Measurements from ENCODE around the gene PAK5.

Gene PAK5

GRCh38 chr20:9838378-9839295 lies at the start of gene PAK5:
PAK5 (minus strand) TSS chr20:9839076; CDS start chr20:9644328, 194,748 bp downstream.
- FAIRE-seq: no peak

- FAIRE-seq: no peak
These were observed 48.8 kb upstream of the PAK5 start for GRCh38 chr20:9887706-9888105.

GRCh38 chr20:9886227-9886626 lies 47.4 kb upstream of the PAK5 start:
- FAIRE-seq: no peak

GRCh38 chr20:9884666-9885065 lies 45.8 kb upstream of the PAK5 start:
- no peak for FAIRE-seq

GRCh38 chr20:9884061-9884460 lies 45.2 kb upstream of the PAK5 start:
- peak; percentile 27 for FAIRE-seq

- FAIRE-seq: no peak
These were observed 39.1 kb upstream of the PAK5 start for GRCh38 chr20:9877932-9878495.

- FAIRE-seq: no peak
These were observed 28.5 kb upstream of the PAK5 start for GRCh38 chr20:9867196-9867980.

GRCh38 chr20:9852566-9852965 lies 13.7 kb upstream of the PAK5 start:
- FAIRE-seq: no peak

GRCh38 chr20:9839626-9840025 lies 750 bp upstream of the PAK5 start:
- no peak for FAIRE-seq

GRCh38 chr20:9838035-9838377 lies 870 bp downstream of the PAK5 start:
- no peak for FAIRE-seq

GRCh38 chr20:9837634-9838033 lies 1.2 kb downstream of the PAK5 start:
- no peak for FAIRE-seq

GRCh38 chr20:9835302-9835701 lies 3.6 kb downstream of the PAK5 start:
- FAIRE-seq: no peak

- FAIRE-seq: no peak
These were observed 7.8 kb downstream of the PAK5 start for GRCh38 chr20:9831032-9831431.

GRCh38 chr20:9829835-9830234 lies 9.0 kb downstream of the PAK5 start:
- FAIRE-seq: no peak

- no peak for FAIRE-seq
These were observed 21.2 kb downstream of the PAK5 start for GRCh38 chr20:9817654-9818053.

- FAIRE-seq: no peak
These were observed 23.2 kb downstream of the PAK5 start for GRCh38 chr20:9815632-9816031.

GRCh38 chr20:9810738-9811137 lies 28.1 kb downstream of the PAK5 start:
- no peak for FAIRE-seq

- no peak for FAIRE-seq
These were observed 29.6 kb downstream of the PAK5 start for GRCh38 chr20:9809271-9809670.

- no peak for FAIRE-seq
These were observed 30.7 kb downstream of the PAK5 start for GRCh38 chr20:9808166-9808565.

- no peak for FAIRE-seq
These were observed 31.7 kb downstream of the PAK5 start for GRCh38 chr20:9807136-9807535.

- FAIRE-seq: peak; percentile 76
These were observed 38.5 kb downstream of the PAK5 start for GRCh38 chr20:9800421-9800820.

GRCh38 chr20:9794831-9795230 lies 44.0 kb downstream of the PAK5 start:
- no peak for FAIRE-seq

- no peak for FAIRE-seq
These were observed 46.2 kb downstream of the PAK5 start for GRCh38 chr20:9792674-9793073.

- no peak for FAIRE-seq
These were observed 49.7 kb downstream of the PAK5 start for GRCh38 chr20:9789131-9789530.

Measured in islet of Langerhans (tissue), 1 donor.